ENCODE results near the gene IKBKE.

Gene IKBKE

DNA sequence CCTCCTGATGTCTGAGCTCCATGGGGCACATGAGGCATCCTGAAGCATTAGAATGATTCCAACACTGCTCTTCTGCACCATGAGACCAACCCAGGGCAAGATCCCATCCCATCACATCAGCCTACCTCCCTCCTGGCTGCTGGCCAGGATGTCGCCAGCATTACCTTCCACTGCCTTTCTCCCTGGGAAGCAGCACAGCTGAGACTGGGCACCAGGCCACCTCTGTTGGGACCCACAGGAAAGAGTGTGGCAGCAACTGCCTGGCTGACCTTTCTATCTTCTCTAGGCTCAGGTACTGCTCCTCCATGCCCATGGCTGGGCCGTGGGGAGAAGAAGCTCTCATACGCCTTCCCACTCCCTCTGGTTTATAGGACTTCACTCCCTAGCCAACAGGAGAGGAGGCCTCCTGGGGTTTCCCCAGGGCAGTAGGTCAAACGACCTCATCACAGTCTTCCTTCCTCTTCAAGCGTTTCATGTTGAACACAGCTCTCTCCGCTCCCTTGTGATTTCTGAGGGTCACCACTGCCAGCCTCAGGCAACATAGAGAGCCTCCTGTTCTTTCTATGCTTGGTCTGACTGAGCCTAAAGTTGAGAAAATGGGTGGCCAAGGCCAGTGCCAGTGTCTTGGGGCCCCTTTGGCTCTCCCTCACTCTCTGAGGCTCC lies 26.0 kb downstream of the IKBKE start:
- DNase-seq (ENCODE audit: low spot score) = no peak

DNA sequence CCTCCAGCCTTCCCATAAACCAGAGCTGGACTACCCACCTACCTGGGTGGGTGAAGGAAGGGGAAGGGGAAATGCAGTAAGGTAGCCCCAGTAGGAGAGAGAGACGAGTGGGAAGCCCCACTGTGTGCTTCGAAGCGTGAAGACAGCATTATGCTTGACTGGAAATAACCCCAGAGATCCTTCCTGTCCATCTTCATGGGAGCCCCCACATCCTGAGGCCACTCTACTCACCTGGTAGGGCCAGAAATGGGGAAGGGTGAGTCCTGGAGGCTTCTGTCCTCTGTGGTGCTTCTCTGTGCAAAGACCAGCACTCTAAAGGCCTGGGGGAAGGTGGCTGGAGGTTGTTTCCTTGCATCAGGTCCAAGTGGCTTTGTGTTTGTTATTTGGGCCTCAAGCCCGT lies 27.1 kb downstream of the IKBKE start:
- no peak for DNase-seq (ENCODE audit: low spot score)

GRCh38 chr1:206497774-206498173 lies 27.5 kb downstream of the IKBKE start:
- DNase-seq (ENCODE audit: low spot score) = no peak

DNA sequence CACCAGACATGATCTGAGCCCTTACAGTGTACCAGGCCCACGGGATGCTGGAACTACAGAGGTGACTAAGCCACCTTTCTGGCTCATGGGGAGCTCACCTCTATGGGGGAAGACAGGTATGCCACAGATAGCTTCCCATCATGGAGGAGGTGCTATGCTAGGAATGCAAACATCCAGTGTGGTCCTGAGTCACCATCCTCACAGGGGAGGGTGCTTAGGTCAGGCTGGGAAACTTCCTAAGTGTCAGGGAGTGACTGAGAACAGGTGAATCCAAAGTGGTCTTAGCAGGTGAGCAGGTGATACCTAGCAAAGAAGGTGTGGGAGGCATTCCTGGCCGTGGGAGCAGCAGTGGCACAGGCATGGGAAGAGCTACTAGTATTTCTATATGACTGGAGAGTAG lies 28.4 kb downstream of the IKBKE start:
- no peak for DNase-seq (ENCODE audit: low spot score)

- no peak for DNase-seq (ENCODE audit: low spot score)
These were observed 29.8 kb downstream of the IKBKE start for GRCh38 chr1:206500046-206500445.

DNA sequence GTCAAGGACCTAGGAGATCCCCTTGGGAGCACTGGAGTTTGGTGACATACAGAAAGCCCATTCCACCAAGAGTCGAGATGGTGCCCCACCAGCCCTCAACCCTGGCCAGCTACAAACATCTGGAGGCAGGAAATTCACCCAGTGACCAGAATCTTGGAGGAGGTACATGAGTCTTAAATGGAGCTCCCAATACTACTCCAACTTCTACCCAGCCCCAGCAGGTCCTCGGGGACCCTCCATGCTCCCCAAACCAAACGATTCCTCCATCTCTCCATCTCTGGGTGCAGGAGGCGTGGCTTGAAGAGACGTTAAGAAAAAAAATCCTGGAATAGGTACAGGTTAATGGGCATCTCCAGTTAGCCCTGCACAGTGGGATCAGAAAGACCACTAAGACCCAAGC lies 31.6 kb downstream of the IKBKE start:
- no peak for DNase-seq (ENCODE audit: low spot score)

GRCh38 chr1:206502403-206502802 lies 32.1 kb downstream of the IKBKE start:
- no peak for DNase-seq (ENCODE audit: low spot score)

GRCh38 chr1:206502812-206503211 lies 32.5 kb downstream of the IKBKE start:
- no peak for DNase-seq (ENCODE audit: low spot score)

GRCh38 chr1:206503591-206504362 lies 33.5 kb downstream of the IKBKE start:
- peak; percentile 89 for DNase-seq (ENCODE audit: low spot score)

GRCh38 chr1:206504363-206504713 lies 34.1 kb downstream of the IKBKE start:
- no peak for DNase-seq (ENCODE audit: low spot score)

GRCh38 chr1:206505702-206506355 lies 35.6 kb downstream of the IKBKE start:
- peak; percentile 60 for DNase-seq (ENCODE audit: low spot score)

DNA sequence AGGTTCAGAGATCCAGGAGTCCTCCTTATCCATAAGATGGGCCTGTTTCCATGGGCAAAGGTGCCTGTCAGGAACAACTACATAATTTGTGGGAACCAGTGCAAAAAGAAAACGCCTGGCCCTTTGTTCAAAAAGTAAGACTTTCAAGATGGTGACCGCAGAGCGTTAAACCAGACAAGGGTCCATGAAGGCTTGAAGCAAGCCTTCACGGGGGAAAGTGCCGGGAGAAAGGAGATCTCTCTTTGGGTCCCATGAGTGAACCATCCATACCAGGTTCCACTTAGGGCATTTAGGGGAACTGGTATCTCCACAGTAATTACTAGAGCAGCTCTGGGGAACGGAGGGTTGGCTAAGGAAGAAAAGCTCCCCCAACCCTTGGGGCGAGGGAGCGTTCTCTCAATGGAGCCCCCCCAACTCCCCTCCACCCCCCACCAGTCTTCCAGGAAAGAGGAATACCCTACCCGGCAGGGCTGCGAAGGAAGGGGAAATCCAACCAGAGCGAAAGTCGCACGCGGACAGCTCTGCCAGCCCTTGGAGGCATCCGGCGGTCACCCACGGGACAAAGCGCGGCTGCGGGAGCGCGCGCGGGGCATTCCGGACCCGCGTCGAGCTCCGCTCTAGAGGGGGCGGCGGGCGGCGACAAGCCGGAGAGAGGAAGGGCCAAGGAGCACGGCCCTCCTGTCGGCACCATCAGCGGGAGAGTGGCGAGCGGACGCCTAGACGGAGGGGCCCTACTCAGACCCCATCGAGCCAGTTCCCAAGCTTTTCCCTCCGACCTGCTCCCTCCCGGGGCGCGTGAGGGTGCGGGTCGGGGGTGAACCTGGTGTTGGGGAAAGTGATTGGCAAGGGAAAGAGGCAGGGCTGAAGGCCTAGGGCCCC lies 36.4 kb downstream of the IKBKE start:
- DNase-seq (ENCODE audit: low spot score) = no peak

GRCh38 chr1:206507284-206508129 lies 37.2 kb downstream of the IKBKE start, which contains the start of gene RASSF5:
Gene RASSF5, plus strand, starts transcription at chr1:206507531. Its CDS starts 72 bp downstream, at chr1:206507603.
- peak; percentile 82 for DNase-seq (ENCODE audit: low spot score)

- DNase-seq (ENCODE audit: low spot score) = no peak
These were observed 38.0 kb downstream of the IKBKE start for GRCh38 chr1:206508130-206508889.

DNA sequence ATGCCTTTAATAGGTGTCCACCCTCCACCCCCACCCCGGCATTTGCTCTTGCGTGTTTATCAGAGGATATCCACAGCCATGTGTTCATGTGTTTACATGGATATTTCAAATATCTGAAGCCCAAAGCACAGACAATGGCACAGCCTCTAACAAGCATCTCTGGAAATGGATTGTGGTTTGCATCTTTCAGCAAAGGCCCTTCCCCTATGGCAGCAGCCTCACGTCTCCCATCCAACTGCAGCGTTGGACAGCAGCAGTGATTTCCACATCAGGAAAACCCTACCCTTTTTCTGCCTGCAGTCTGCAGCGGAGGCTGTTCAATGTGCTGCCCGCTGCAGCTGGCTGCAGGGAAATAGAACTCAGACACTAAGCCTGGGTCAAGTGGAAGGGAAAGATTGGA lies 38.7 kb downstream of the IKBKE start:
- DNase-seq (ENCODE audit: low spot score) = peak; percentile 70

DNA sequence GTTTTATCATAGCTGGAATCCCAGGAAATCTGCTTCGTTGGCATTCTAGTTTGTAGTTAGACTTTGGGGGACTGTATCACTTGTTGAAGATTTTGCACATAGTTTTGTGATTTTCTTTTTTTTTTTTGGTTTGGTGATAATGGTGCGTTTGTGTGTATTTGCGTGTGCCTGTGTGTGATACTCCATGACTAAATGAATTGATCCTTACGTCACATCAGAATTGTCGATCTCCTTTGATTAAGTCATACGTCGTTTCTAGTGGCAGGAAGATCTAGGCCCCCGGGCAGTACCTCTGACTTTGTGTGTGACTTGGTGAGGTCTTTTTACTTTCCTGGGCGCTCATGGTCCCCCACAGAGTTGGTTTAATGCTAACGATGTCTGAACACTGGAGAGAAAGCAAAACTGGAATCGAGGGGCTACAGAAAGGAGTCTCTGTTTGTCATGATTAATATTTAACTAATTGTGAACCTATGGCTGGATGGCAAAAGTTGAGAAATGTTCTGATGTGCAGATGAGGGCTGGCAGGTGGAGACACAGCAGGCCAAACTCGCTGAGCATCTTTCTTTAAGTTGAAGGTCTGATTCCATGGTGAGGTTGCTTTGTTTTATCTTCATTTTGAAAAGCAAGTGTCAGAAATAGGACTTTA lies 39.5 kb downstream of the IKBKE start:
- DNase-seq (ENCODE audit: low spot score) = no peak

DNA sequence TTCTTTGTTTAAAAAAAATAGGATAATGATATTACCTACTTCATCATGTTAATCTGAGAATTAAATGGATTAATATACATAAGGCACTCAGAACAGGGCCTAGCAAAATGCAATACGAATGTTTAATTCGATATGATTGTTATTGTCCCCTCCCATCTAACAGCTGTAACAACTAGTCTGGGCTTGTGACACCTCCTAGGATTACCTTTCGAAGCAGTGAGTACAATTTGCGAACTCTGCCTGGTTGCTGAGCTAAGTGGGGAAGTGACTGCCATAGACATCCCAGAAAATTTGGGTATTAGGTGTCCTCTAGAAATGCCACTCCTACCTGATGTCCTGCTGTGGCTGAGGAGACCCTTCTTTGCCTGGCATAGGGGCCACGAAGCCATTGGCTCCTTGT lies 40.1 kb downstream of the IKBKE start:
- DNase-seq (ENCODE audit: low spot score) = no peak

DNA sequence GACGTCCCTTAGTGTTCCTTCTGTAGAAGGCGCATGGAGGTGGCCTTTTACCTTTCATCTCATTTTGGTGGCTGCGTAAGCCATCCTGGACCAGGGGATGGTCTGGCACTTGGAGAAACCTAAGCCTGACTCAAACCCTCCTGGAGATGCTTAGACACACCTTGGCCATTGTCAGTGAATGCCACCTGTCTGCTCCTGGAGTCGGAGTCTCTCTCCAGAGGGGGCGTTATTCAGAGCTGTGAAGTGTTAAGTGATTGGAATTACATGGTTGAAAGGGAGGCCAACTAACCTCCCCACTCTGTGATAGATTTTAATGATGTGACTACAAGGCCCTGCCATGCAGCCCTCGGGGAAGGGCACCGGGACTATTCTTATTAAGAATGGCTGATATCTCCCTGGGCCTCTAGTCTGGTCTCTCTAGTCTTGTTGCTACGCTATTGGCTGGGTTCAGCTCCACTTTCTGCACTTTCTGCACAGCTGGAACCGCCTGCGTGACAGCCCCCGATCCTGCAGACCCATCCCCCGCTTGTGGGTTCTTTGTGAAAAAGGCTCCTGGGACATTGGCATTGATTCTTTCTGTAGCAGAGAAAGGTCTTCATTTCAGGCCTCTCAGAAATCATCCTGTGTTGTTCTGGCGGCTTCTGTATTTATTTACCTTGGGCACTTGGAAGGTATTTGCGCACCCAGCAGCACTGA lies 41.2 kb downstream of the IKBKE start:
- DNase-seq (ENCODE audit: low spot score) = no peak

Data from AG20443 (cell line).